ENCODE measurements around the gene ICAM3. TPM values are rescaled to one million over a fixed set of nuclear protein-coding genes. Genes with fewer than 3 reads are reported as not detected.
"Not testable (repeated sequence)": the region's sequence is repeated elsewhere in the genome, so short reads cannot be mapped to it uniquely, and the experiment has no call there.

Gene ICAM3
- total RNA-seq, 1 donor from 2014 or later, result 10.0 TPM

DNA sequence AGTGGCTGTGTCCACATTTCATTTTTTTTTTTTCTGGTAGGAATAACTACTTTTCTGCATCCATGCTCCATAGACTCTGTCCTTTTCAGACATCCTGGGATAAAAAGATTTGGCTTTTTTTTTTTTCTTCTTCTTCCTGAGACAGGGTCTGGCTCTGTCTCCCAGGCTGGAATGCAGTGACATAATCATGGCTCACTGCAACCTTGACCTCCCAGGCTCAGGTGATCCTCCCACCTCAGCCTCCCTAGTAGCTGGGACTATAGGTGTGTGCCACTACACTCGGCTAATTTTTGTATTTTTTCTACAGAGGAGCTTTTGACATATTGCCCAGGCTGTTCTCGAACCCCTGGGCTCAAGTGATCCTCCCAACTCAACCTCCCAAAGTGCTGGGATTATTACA lies 4.1 kb upstream of the ICAM3 start:
- H3K9me3 Mint-ChIP-seq, result no peaks in the 10 kb centered on the region
- TF ChIP-seq, protein P1, sequence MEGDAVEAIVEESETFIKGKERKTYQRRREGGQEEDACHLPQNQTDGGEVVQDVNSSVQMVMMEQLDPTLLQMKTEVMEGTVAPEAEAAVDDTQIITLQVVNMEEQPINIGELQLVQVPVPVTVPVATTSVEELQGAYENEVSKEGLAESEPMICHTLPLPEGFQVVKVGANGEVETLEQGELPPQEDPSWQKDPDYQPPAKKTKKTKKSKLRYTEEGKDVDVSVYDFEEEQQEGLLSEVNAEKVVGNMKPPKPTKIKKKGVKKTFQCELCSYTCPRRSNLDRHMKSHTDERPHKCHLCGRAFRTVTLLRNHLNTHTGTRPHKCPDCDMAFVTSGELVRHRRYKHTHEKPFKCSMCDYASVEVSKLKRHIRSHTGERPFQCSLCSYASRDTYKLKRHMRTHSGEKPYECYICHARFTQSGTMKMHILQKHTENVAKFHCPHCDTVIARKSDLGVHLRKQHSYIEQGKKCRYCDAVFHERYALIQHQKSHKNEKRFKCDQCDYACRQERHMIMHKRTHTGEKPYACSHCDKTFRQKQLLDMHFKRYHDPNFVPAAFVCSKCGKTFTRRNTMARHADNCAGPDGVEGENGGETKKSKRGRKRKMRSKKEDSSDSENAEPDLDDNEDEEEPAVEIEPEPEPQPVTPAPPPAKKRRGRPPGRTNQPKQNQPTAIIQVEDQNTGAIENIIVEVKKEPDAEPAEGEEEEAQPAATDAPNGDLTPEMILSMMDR (conservative IDR thresholded peaks at IDR 0.05), result no peak
- H3K27ac Mint-ChIP-seq (ENCODE audit: unreplicated experiment), result no peak overlapping the region
- DNase-seq (ENCODE audit: low read depth, low spot score), result no peak
- H3K27me3 Mint-ChIP-seq (ENCODE audit: low read depth), result no peaks in the 10 kb centered on the region
- no peaks in the 10 kb centered on the region for H3K4me1 Mint-ChIP-seq
- H3K36me3 Mint-ChIP-seq (ENCODE audit: low read depth), result no peaks in the 10 kb centered on the region
- H3K4me3 Mint-ChIP-seq, result no peak overlapping the region

- no peak overlapping the region for H3K27ac Mint-ChIP-seq (ENCODE audit: unreplicated experiment)
- H3K4me3 Mint-ChIP-seq, result no peak overlapping the region
- TF ChIP-seq, protein P1 (conservative IDR thresholded peaks at IDR 0.05), result no peak
- H3K36me3 Mint-ChIP-seq (ENCODE audit: low read depth), result no peaks in the 10 kb centered on the region
- DNase-seq (ENCODE audit: low read depth, low spot score), result no peak
- H3K27me3 Mint-ChIP-seq (ENCODE audit: low read depth), result no peaks in the 10 kb centered on the region
- peaks cover 2% of the 10 kb centered on the region for H3K4me1 Mint-ChIP-seq
- H3K9me3 Mint-ChIP-seq, result no peaks in the 10 kb centered on the region
Observed at GRCh38 chr19:10339977-10340376, 553 bp upstream of the ICAM3 start.

- no peaks in the 10 kb centered on the region for H3K9me3 Mint-ChIP-seq
- H3K4me1 Mint-ChIP-seq, result peaks cover 12% of the 10 kb centered on the region
- no peak for DNase-seq (ENCODE audit: low read depth, low spot score)
- TF ChIP-seq, protein P1 (conservative IDR thresholded peaks at IDR 0.05), result no peak
- H3K27me3 Mint-ChIP-seq (ENCODE audit: low read depth), result no peaks in the 10 kb centered on the region
- H3K27ac Mint-ChIP-seq (ENCODE audit: unreplicated experiment), result no peak overlapping the region
- no peak overlapping the region for H3K4me3 Mint-ChIP-seq
- H3K36me3 Mint-ChIP-seq (ENCODE audit: low read depth), result no peaks in the 10 kb centered on the region
Observed at GRCh38 chr19:10338940-10339339, 484 bp downstream of the ICAM3 start.

GRCh38 chr19:10336725-10337124 lies 2.7 kb downstream of the ICAM3 start:
- H3K27me3 Mint-ChIP-seq (ENCODE audit: low read depth); H3K4me3 Mint-ChIP-seq; H3K27ac Mint-ChIP-seq (ENCODE audit: unreplicated experiment); H3K36me3 Mint-ChIP-seq (ENCODE audit: low read depth); H3K9me3 Mint-ChIP-seq; DNase-seq (ENCODE audit: low read depth, low spot score): not testable (repeated sequence)
- peaks cover 32% of the 10 kb centered on the region for H3K4me1 Mint-ChIP-seq

- H3K27me3 Mint-ChIP-seq (ENCODE audit: low read depth), result no peaks in the 10 kb centered on the region
- H3K9me3 Mint-ChIP-seq, result no peaks in the 10 kb centered on the region
- no peak for DNase-seq (ENCODE audit: low read depth, low spot score)
- H3K4me3 Mint-ChIP-seq, result peak overlapping the region; percentile 99
- H3K4me1 Mint-ChIP-seq, result peaks cover 32% of the 10 kb centered on the region
- TF ChIP-seq, protein P1 (conservative IDR thresholded peaks at IDR 0.05), result no peak
- H3K36me3 Mint-ChIP-seq (ENCODE audit: low read depth), result no peaks in the 10 kb centered on the region
- H3K27ac Mint-ChIP-seq (ENCODE audit: unreplicated experiment), result no peak overlapping the region
Observed at GRCh38 chr19:10335352-10335985, 4.0 kb downstream of the ICAM3 start.

DNA sequence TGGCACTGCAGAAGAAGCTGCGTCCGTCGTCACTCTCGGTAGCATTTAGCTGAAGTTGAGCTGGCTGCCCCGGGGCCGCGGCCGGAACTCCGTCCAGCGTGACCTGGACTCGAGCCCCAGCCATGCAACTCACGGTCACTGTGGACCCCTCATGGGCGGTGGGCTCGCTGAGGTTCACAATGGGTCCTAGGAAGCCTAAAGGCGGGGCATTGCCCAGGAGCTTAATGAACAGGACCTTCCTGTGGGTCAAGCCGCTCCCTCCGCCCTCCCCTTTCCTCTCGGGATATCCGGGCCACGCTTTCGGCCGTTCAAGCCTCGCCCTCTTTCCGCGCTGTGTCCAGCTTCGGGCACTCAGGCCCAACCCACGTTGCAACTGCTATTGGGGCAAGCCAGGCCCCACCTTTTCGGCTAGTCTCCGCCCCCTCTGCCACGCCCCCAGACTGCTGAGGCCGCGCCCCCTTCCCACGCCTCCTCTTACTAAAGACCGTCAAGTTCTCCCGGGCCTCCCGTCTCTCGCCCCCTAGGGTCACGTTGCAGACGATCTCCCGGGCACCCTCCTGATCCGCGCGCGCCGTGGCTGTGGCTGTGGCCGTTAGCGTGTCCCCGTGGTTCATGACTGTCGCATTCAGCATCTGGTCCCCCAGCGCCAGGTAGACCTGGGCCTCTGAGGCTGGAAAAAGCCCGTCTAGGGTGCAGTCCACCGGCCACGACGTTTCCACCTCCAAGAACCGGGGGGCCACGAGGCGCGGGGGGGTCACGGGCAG lies 4.7 kb downstream of the ICAM3 start:
- TF ChIP-seq, protein P1 (conservative IDR thresholded peaks at IDR 0.05), result peak; percentile 16
- Mint-ChIP-seq H3K4me1 (peaks cover 32% of the 10 kb centered on the region), H3K27ac (ENCODE audit: unreplicated experiment) (peak overlapping the region; percentile 75), H3K9me3 (no peaks in the 10 kb centered on the region), H3K36me3 (ENCODE audit: low read depth) (peaks cover 3% of the 10 kb centered on the region), H3K4me3 (peak overlapping the region; percentile 99), H3K27me3 (ENCODE audit: low read depth) (no peaks in the 10 kb centered on the region)
- peak; percentile 95 for DNase-seq (ENCODE audit: low read depth, low spot score)
